H9 (cell line): ENCODE measurements around the gene CDH5. TPM values are rescaled to one million over a fixed set of nuclear protein-coding genes. Genes with fewer than 3 reads are reported as not detected.

Source experiments
- DNase-seq: peaks from one replicate; pipeline ENCODE4 v3.0.0-alpha.2; 2017
- H2AFZ ChIP-seq: one replicate; pipeline ENCODE4 v1.6.1; 2013; ENCODE audit warnings: mild to moderate bottlenecking, low read length, control low read depth, moderate library complexity
- H2AK5ac ChIP-seq: 2 replicates; pipeline ENCODE4 v1.6.1; 2013; ENCODE audit warnings: low read length, control low read depth, mixed read lengths; ENCODE audit not compliant: insufficient read length
- H2BK120ac ChIP-seq: one replicate; pipeline ENCODE4 v1.6.1; 2013; ENCODE audit warnings: low read depth, mild to moderate bottlenecking, low read length, control low read depth, inconsistent platforms; ENCODE audit not compliant: poor library complexity, severe bottlenecking
- H2BK12ac ChIP-seq: 2 replicates; pipeline ENCODE4 v1.6.1; 2013; ENCODE audit warnings: low read length, control low read depth, mixed read lengths, low read depth; ENCODE audit not compliant: insufficient read length
- H2BK15ac ChIP-seq: 2 replicates; pipeline ENCODE4 v1.6.1; 2013; ENCODE audit warnings: low read depth, low read length, control low read depth
- H2BK20ac ChIP-seq: one replicate; pipeline ENCODE4 v1.6.1; 2013; ENCODE audit warnings: low read depth, mild to moderate bottlenecking, low read length, control low read depth, inconsistent platforms; ENCODE audit not compliant: poor library complexity, severe bottlenecking
- H2BK5ac ChIP-seq: 2 replicates; pipeline ENCODE4 v1.6.1; 2013; ENCODE audit warnings: low read length, control low read depth, mixed read lengths; ENCODE audit not compliant: insufficient read length
- H3K14ac ChIP-seq: 2 replicates; pipeline ENCODE4 v1.6.1; 2013; ENCODE audit warnings: low read length, control low read depth; ENCODE audit not compliant: insufficient read depth
- H3K18ac ChIP-seq: 2 replicates; pipeline ENCODE4 v1.6.1; 2013; ENCODE audit warnings: low read depth, mild to moderate bottlenecking, mixed read lengths, low read length, control low read depth; ENCODE audit not compliant: insufficient read length
- H3K23ac ChIP-seq: 2 replicates; pipeline ENCODE4 v1.6.1; 2013; ENCODE audit warnings: low read length, control low read depth, mixed read lengths, low read depth; ENCODE audit not compliant: insufficient read length
- H3K23me2 ChIP-seq: 2 replicates; pipeline ENCODE4 v1.6.1; 2013; ENCODE audit warnings: low read depth, mild to moderate bottlenecking, mixed read lengths, low read length, control low read depth; ENCODE audit not compliant: insufficient read length, poor library complexity, severe bottlenecking
- H3K27ac ChIP-seq: 2 replicates; pipeline ENCODE4 v1.5.1; 2013; ENCODE audit warnings: low read length, control low read depth, mixed read lengths, low read depth; ENCODE audit not compliant: insufficient read length
- H3K27me3 ChIP-seq: 2 replicates; pipeline ENCODE4 v1.6.1; 2013; ENCODE audit warnings: low read length, control low read depth, inconsistent platforms; ENCODE audit not compliant: insufficient read depth
- H3K4ac ChIP-seq: 2 replicates; pipeline ENCODE4 v1.6.1; 2013; ENCODE audit warnings: low read depth, mild to moderate bottlenecking, control low read depth, inconsistent platforms, low read length, moderate library complexity
- H3K4me1 ChIP-seq: 2 replicates; pipeline ENCODE4 v1.6.1; 2013; ENCODE audit warnings: low read length, control low read depth, inconsistent platforms; ENCODE audit not compliant: insufficient read depth
- H3K4me2 ChIP-seq: 2 replicates; pipeline ENCODE4 v1.6.1; 2013; ENCODE audit warnings: low read length, control low read depth, mixed read lengths; ENCODE audit not compliant: insufficient read length, insufficient read depth
- H3K56ac ChIP-seq: 2 replicates; pipeline ENCODE4 v1.6.1; 2013; ENCODE audit warnings: low read depth, mild to moderate bottlenecking, mixed read lengths, low read length, control low read depth; ENCODE audit not compliant: insufficient read length
- H3K79me1 ChIP-seq: 2 replicates; pipeline ENCODE4 v1.6.1; 2013; ENCODE audit warnings: low read depth, mild to moderate bottlenecking, moderate library complexity, low read length, control low read depth, inconsistent platforms; ENCODE audit not compliant: insufficient read depth, poor library complexity, severe bottlenecking
- H3K79me2 ChIP-seq: 2 replicates; pipeline ENCODE4 v1.6.1; 2013; ENCODE audit warnings: low read length, control low read depth, inconsistent platforms; ENCODE audit not compliant: insufficient read depth
- H3K9ac ChIP-seq: 2 replicates; pipeline ENCODE4 v1.6.1; 2013; ENCODE audit warnings: low read length, control low read depth, mixed read lengths; ENCODE audit not compliant: insufficient read length; ENCODE audit errors: extremely low read depth
- H3K9me3 ChIP-seq: one replicate; pipeline ENCODE4 v1.6.1; 2013; ENCODE audit warnings: low read depth, low read length, inconsistent platforms; ENCODE audit not compliant: control insufficient read depth
- H3T11ph ChIP-seq: one replicate; pipeline ENCODE4 v1.6.1; 2013; ENCODE audit warnings: mild to moderate bottlenecking, low read length, control low read depth, inconsistent platforms
- H4K20me1 ChIP-seq: one replicate; pipeline ENCODE4 v1.6.1; 2013; ENCODE audit not compliant: control insufficient read depth, insufficient read length, insufficient read depth
- H4K5ac ChIP-seq: 2 replicates; pipeline ENCODE4 v1.6.1; 2013; ENCODE audit warnings: low read depth, mild to moderate bottlenecking, mixed read lengths, low read length, control low read depth; ENCODE audit not compliant: insufficient read length
- H4K8ac ChIP-seq: replicated peaks from 2 replicates; pipeline ENCODE4 v1.6.1; 2013; ENCODE audit warnings: low read length, control low read depth, mixed read lengths, low read depth; ENCODE audit not compliant: insufficient read length
- H4K91ac ChIP-seq: 2 replicates; pipeline ENCODE4 v1.6.1; 2013; ENCODE audit warnings: low read depth, mild to moderate bottlenecking, moderate library complexity, mixed read lengths, low read length, control low read depth; ENCODE audit not compliant: insufficient read length
- H3K27ac Mint-ChIP-seq, 3 experiments: 2 replicates in 2 of 3; 3 replicates in 1 of 3; pipeline ENCODE4 v1.8.0; 2020 to 2021; ENCODE audit warnings: mixed read lengths in 3 of 3, mild to moderate bottlenecking in 1 of 3, moderate library complexity in 1 of 3
- H3K27me3 Mint-ChIP-seq: 2 replicates; pipeline ENCODE4 v1.8.0; 2021; ENCODE audit warnings: low read depth, mild to moderate bottlenecking, moderate library complexity, mixed read lengths
- H3K36me3 Mint-ChIP-seq, 3 experiments: 2 replicates in 2 of 3; 3 replicates in 1 of 3; pipeline ENCODE4 v1.8.0; 2020 to 2021; ENCODE audit warnings: low read depth in 3 of 3, mixed read lengths in 3 of 3; ENCODE audit not compliant: insufficient read depth in 1 of 3
- H3K4me1 Mint-ChIP-seq, 2 experiments: 2 replicates each; pipeline ENCODE4 v1.8.0; 2020; ENCODE audit warnings: mixed read lengths in 2 of 2
- H3K4me3 Mint-ChIP-seq, 2 experiments: 2 replicates in 1 of 2; 3 replicates in 1 of 2; pipeline ENCODE4 v1.8.0; 2020 to 2021; ENCODE audit warnings: mild to moderate bottlenecking in 2 of 2, mixed read lengths in 2 of 2, moderate library complexity in 1 of 2
- H3K9me3 Mint-ChIP-seq, 2 experiments: 2 replicates in 1 of 2; 3 replicates in 1 of 2; pipeline ENCODE4 v1.8.0; 2020; ENCODE audit warnings: mild to moderate bottlenecking in 2 of 2, mixed read lengths in 2 of 2, moderate library complexity in 1 of 2
- CTCF ChIP-seq: fragments of 200-600 bp; sonication (generic); conservative IDR thresholded peaks from 3 replicates; pipeline ENCODE4 v1.8.0; 2021; ENCODE audit warnings: antibody characterized with exemption, mild to moderate bottlenecking
- WGBS: extraction: QIAGEN DNeasy Blood & Tissue Kit; methylation state at CpG from one replicate; pipeline ENCODE4 v1.1.7; 2013; ENCODE audit warnings: missing lambda C conversion rate, low lambda C conversion rate, mixed read lengths; ENCODE audit not compliant: insufficient read length; ENCODE audit errors: extremely low coverage; 5-methylcytosine and 5-hydroxymethylcytosine counted together
- total RNA-seq: library from RNA; stranded (reverse); gene quantifications from 2 replicates; pipeline ENCODE4 v1.2.1, GENCODE V29; 2021

CDH5 gene
- total RNA-seq, 1 experiment from 2014 or later = 0.20 TPM

- no peak overlapping the region for H3K27ac ChIP-seq
- H3K56ac ChIP-seq = no peak overlapping the region
- no peak overlapping the region for H2BK12ac ChIP-seq
- no peak overlapping the region for H3K4me3 Mint-ChIP-seq
- no peak overlapping the region for H2BK120ac ChIP-seq
- no peak overlapping the region for H4K5ac ChIP-seq
- no peak overlapping the region for H4K91ac ChIP-seq
- H3K23me2 ChIP-seq = no peaks in the 10 kb centered on the region
- WGBS = no CpG with 5 or more reads among the region's 18 CpGs
- no peaks in the 10 kb centered on the region for H3K4me1 ChIP-seq
- no peak for TF ChIP-seq CTCF
- H2BK15ac ChIP-seq = no peak overlapping the region
- no peaks in the 10 kb centered on the region for H3K9me3 Mint-ChIP-seq
- H3K27me3 Mint-ChIP-seq = peaks cover 4% of the 10 kb centered on the region
- no peak overlapping the region for H3K4ac ChIP-seq
- no peak overlapping the region; a peak in 1 of 7 replicates for H3K27ac Mint-ChIP-seq
- no peaks in the 10 kb centered on the region for H3K79me2 ChIP-seq
- H3K79me1 ChIP-seq = no peaks in the 10 kb centered on the region
- H4K20me1 ChIP-seq = no peaks in the 10 kb centered on the region
- H3K23ac ChIP-seq = no peak overlapping the region
- H3K9me3 ChIP-seq = no peaks in the 10 kb centered on the region
- DNase-seq = peak; percentile 20
- no peak overlapping the region for H4K8ac ChIP-seq
- H3K4me1 Mint-ChIP-seq = no peaks in the 10 kb centered on the region
- H3K14ac ChIP-seq = no peak overlapping the region
- no peak overlapping the region for H2AFZ ChIP-seq
- no peaks in the 10 kb centered on the region; a peak in 1 of 7 replicates for H3K36me3 Mint-ChIP-seq
- no peak overlapping the region for H3T11ph ChIP-seq
- no peak overlapping the region for H2AK5ac ChIP-seq
- H3K27me3 ChIP-seq = no peaks in the 10 kb centered on the region
- H3K9ac ChIP-seq = no peak overlapping the region
- H2BK20ac ChIP-seq = no peak overlapping the region
- H3K4me2 ChIP-seq = no peak overlapping the region
- H2BK5ac ChIP-seq = no peak overlapping the region
- no peak overlapping the region for H3K18ac ChIP-seq
Measured at GRCh38 chr16:66391726-66392670, 25.5 kb downstream of the CDH5 start.
